Endothelial cell of umbilical vein (primary cell): ENCODE results near the gene ABRAXAS1.

ENCODE experiments used
- EZH2 ChIP-seq: IDR thresholded peaks from 2 replicates; pipeline ENCODE4 v1.6.1; 2012; ENCODE audit warnings: borderline replicate concordance, low read depth, mild to moderate bottlenecking, moderate library complexity, low read length, inconsistent platforms; ENCODE audit not compliant: severe bottlenecking
- GATA2 ChIP-seq: IDR thresholded peaks from 2 replicates; pipeline ENCODE4 v1.7.0; 2011; ENCODE audit warnings: low read depth, mild to moderate bottlenecking, moderate library complexity, mixed read lengths, low read length; ENCODE audit not compliant: insufficient read length, insufficient read depth
- JUN ChIP-seq: IDR thresholded peaks from 2 replicates; pipeline ENCODE4 v1.6.1; 2011; ENCODE audit warnings: borderline replicate concordance, low read depth; ENCODE audit not compliant: insufficient read length, insufficient read depth
- MYC ChIP-seq: IDR thresholded peaks from one replicate; pipeline ENCODE4 v1.6.1; 2011; ENCODE audit warnings: mild to moderate bottlenecking, low read depth, low read length
- POLR2A ChIP-seq: IDR thresholded peaks from 2 replicates; pipeline ENCODE4 v1.6.1; 2012; ENCODE audit warnings: low read depth, mild to moderate bottlenecking, control low read depth, low read length
- POLR2AphosphoS5 ChIP-seq: IDR thresholded peaks from 2 replicates; pipeline ENCODE4 v1.6.1; 2012; ENCODE audit warnings: low read depth, mild to moderate bottlenecking, control low read depth, low read length, moderate library complexity; ENCODE audit not compliant: insufficient read depth
- TF ChIP-seq, protein P1 (sequence below), 2 donors: IDR thresholded peaks; 1 replicate in 1 of 2; 2 replicates in 1 of 2; pipeline ENCODE4 v1.5.1; 2011; ENCODE audit warnings: low read length in 2 of 2, mild to moderate bottlenecking in 2 of 2, moderate library complexity in 2 of 2, control low read depth in 1 of 2, inconsistent platforms in 1 of 2, low read depth in 1 of 2; ENCODE audit not compliant: insufficient read depth in 1 of 2; ENCODE audit errors: extremely low read depth in 1 of 2
- TF ChIP-seq, protein P2 (sequence below): IDR thresholded peaks from 2 replicates; pipeline ENCODE4 v1.6.1; 2011; ENCODE audit not compliant: insufficient read depth, insufficient read length

GRCh38 chr4:83503974-83504373 is 19.1 kb upstream of the ABRAXAS1 start:
- TF ChIP-seq MYC (no peak), EZH2 (no peak), POLR2A (no peak), POLR2AphosphoS5 (no peak), JUN (no peak), GATA2 (no peak)
- TF ChIP-seq, protein P1, sequence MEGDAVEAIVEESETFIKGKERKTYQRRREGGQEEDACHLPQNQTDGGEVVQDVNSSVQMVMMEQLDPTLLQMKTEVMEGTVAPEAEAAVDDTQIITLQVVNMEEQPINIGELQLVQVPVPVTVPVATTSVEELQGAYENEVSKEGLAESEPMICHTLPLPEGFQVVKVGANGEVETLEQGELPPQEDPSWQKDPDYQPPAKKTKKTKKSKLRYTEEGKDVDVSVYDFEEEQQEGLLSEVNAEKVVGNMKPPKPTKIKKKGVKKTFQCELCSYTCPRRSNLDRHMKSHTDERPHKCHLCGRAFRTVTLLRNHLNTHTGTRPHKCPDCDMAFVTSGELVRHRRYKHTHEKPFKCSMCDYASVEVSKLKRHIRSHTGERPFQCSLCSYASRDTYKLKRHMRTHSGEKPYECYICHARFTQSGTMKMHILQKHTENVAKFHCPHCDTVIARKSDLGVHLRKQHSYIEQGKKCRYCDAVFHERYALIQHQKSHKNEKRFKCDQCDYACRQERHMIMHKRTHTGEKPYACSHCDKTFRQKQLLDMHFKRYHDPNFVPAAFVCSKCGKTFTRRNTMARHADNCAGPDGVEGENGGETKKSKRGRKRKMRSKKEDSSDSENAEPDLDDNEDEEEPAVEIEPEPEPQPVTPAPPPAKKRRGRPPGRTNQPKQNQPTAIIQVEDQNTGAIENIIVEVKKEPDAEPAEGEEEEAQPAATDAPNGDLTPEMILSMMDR (IDR thresholded peaks at IDR 0.05; ENCODE audit: extremely low read depth in 1 of 2, insufficient read depth in 1 of 2, low read depth in 1 of 2, low read length in 2 of 2) = no peak
- TF ChIP-seq, protein P2, sequence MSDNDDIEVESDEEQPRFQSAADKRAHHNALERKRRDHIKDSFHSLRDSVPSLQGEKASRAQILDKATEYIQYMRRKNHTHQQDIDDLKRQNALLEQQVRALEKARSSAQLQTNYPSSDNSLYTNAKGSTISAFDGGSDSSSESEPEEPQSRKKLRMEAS = no peak
